HG03159 (cell line): ENCODE results near the gene ANKRD33B.
A peak's percentile ranks its signal among the peaks of the same experiment; 100 is the strongest.
"Not testable (repeated sequence)": the region's sequence is repeated elsewhere in the genome, so short reads cannot be mapped to it uniquely, and the experiment has no call there.

Source experiments
- ATAC-seq: cut with Tn5 transposase; IDR thresholded peaks from one replicate; pipeline ENCODE4 v1.9.1; 2021; ENCODE audit warnings: mild to moderate bottlenecking, moderate library complexity; ENCODE audit not compliant: unreplicated experiment

Gene ANKRD33B

DNA sequence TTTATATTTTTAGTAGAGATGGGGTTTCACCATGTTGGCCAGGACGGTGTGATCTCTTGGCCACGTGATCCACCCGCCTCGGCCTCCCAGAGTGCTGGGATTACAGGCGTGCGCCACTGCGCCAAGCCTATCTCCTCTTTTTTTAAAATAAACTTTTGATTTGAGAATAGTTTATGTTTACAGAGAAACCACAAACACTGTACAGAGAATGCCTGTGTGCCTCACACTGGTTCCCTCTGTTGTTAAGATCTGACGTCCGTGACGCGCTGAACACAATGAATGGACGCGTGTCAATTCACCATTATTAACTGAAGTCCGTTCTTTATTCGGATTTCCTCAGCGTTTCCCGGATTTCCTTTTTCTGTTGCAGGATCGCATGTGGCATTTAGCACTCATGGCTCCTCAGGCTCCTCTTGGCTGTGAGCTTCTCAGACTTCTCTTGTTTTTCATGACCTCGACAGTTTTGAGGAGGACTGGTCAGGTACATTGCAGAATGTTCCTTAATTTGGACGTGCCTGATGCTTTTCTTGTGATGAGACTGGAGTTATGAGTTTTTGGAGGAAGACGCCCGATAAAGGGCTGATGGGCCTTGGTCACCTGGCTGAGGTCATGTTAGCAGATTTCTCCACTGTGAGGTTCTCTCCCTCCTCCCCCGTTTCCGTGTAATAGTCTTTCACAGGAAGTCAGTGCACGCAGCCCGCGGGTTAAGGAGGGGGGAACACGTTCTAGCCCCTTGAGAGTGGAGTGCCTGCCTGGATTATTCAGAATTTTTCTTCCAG lies 69.6 kb downstream of the ANKRD33B start:
- ATAC-seq: no peak

- ATAC-seq: no peak
Observed at GRCh38 chr5:10634050-10634449, 70.2 kb downstream of the ANKRD33B start.

- ATAC-seq: no peak
Observed at GRCh38 chr5:10634562-10634961, 70.7 kb downstream of the ANKRD33B start.

DNA sequence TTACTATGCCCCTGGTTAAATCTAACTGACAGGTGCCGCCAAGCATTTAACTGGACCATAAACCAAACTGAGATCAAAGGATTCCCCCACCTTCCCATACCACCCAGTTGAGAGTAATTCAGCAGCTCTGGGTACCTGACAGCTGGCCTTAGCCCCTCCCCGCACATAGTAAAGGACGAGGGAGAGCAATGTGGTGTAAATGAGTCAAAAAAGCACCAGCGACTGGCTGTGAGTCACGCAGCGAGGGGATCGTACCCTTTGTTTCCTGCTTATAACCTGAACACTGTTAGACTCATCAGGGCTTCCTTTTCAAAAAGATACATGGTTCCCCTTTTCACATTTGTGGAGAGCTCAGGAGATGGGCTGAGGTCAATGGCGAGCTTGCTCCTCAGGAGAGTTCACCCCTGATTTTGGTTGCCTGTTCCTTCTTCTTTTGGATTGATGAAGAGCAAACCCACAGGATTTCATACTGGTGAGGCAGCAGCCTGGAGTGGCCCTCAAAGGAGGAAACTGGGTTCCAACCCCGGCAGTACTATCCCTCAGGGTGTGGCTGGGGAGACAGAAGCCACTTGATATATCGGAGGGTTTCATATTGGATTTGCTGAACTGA lies 71.5 kb downstream of the ANKRD33B start:
- peak; percentile 77 for ATAC-seq

- ATAC-seq: no peak
Observed at GRCh38 chr5:10635867-10636350, 72.0 kb downstream of the ANKRD33B start.

DNA sequence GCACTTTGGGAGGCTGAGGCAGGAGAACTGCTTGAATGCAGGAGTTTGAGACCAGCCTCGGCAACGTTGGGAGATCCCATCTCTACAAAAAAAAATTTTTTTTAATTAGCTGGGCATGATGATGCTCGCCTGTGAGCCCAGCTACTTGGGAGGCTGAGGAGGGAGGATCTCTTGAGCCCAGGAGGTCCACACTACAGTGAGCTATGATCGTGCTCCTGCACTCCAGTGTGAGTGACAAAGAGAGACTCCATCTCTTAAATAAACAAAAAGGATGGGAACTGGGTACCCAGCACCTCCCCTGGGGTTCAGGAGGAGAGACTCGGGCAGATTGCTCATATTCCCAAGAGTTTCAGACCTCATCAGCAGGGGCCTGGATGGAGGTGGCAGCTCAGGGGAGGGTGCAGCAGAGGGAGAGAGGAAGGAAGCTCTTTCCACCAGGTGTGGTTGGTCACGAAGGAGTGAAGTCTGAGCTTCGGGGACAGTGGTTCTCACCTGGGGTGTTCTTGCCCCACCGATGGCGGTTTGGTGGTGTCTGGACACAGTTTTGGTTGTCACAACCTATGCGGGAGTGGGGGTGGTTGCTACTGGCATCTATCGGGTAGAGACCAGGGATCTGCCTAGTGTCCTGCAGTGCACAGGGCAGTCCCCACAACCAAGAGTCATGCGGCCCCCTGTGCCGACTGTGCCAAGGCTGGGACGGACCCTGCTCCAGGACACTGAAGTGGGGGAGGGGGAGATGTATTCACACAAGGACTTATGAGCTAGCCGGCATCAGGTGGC lies 72.7 kb downstream of the ANKRD33B start:
- ATAC-seq: no peak

GRCh38 chr5:10637944-10638343 lies 74.1 kb downstream of the ANKRD33B start:
- no peak for ATAC-seq

DNA sequence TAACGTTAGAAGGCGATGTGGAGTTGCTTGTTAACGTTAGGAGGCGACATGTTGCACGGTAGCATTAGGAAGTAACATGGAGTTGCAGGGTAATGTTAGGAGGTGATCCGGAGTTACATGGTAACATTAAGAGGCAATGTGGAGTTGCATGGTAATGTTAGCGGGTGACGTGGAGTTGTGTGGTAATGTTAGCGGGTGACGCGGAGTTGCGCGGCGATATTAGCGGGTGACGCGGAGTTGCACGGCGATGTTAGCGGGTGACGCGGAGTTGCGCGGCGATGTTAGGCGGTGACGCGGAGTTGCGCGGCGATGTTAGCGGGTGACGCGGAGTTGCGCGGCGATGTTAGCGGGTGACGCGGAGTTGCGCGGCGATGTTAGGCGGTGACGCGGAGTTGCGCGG lies 74.9 kb downstream of the ANKRD33B start:
- ATAC-seq: not testable (repeated sequence)

DNA sequence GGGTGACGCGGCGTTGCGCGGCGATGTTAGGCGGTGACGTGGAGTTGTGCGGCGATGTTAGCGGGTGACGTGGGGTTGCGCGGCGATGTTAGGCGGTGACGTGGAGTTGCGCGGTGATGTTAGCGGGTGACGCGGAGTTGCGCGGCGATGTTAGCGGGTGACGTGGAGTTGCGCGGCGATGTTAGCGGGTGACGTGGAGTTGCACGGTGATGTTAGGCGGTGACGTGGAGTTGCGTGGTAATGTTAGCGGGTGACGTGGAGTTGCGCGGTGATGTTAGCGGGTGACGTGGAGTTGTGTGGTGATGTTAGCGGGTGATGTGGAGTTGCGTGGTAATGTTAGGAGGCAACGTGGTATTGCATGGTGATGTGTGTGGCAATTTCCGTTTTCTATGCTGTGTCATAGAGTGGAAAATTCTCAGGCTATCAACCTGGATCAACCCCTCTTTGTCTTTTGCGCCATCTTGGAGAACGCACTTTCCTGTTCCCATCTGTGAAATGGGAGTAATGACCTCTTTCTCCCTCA lies 76.0 kb downstream of the ANKRD33B start:
- no peak for ATAC-seq

DNA sequence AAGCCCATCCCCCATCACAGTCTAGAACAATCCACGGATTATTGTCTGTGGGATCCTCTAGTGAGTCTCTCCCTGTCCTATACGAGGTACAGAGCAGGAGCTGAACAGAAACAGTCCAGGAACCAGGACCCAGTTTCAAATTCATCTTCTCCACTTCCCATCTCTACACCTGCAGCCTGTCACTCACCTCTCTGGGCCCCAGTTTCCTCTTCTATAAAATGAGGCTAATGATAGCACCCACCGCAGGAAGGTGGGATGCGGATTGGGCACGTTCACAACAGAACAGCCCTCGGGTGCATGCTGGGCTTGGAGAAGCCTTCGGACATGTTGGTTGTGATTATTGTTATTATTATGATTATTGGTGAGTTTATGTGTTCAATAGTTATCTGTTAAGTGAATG lies 78.5 kb downstream of the ANKRD33B start:
- ATAC-seq: no peak

- no peak for ATAC-seq
Observed at GRCh38 chr5:10644192-10644591, 80.3 kb downstream of the ANKRD33B start.

- ATAC-seq: peak; percentile 43
Observed at GRCh38 chr5:10645146-10645545, 81.3 kb downstream of the ANKRD33B start.

DNA sequence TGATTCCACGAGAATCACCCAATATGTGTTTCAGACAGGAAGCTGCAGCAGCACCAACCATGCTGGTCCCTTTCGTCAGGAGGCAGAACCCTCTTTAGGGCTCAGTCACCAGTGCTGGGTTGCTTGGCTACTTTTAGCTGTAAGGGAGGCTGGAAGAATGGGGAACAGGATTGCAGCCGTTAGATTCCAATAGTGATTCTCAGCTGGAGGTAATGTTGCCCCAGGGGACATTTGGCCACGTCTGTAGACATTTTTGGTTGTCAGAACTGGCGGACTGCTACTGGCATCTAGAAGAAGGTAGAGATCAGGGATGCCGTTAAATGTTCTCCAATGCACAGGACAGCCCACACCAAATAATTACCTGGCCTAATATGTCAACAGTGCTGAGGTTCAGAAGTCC lies 81.8 kb downstream of the ANKRD33B start:
- ATAC-seq: no peak

DNA sequence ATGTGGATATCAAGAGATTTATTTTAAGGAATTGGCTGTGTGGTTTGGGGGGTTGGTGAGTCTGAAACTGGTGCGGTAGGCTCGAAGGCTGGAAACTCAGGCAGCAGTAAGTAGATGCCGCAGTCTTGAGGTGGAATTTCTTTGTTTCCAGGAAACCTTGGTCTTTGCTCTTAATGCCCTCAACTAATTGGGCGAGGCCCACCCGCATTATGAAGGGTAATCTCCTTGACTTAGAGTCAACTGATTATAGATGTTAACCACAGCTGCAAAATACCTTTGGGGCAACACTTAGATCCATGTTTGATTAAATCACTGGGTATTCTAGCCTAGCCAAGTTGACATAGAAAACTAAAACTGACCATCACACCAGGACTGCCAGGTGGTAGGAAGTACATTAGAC lies 83.8 kb downstream of the ANKRD33B start:
- ATAC-seq: no peak

- no peak for ATAC-seq
Observed at GRCh38 chr5:10648806-10649665, 85.2 kb downstream of the ANKRD33B start.

DNA sequence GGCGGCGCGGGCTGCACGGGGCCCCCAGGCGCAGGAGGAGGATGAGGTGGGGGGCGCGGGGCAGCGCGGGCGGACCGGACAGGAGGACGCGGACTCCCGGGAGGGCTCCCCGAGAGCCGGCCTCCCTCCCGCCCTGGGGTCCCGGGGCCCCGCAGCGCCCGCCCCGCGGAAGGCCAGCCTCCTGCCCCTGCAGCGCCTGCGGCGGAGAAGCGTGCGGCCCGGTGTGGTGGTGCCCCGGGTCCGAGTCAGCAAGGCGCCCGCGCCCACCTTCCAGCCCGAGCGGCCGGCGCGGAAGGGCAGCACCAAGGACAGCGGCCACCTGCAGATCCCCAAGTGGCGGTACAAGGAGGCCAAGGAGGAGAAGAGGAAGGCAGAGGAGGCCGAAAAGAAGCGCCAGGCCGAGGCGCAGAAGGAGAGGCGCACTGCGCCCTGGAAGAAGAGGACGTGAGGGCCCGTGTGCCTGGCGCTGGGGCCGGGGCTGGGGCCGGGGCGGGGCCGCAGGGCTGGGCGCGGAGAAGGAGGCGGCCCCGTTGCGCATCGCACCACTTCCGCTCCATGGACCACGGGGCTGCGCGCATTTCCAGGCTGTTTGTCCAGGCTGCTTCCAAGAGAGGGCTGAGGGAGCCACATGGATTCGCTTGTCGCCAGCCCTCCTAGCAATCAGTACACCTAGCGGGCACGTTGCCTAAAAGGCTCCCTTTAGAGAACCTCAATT lies 86.0 kb downstream of the ANKRD33B start:
- no peak for ATAC-seq

DNA sequence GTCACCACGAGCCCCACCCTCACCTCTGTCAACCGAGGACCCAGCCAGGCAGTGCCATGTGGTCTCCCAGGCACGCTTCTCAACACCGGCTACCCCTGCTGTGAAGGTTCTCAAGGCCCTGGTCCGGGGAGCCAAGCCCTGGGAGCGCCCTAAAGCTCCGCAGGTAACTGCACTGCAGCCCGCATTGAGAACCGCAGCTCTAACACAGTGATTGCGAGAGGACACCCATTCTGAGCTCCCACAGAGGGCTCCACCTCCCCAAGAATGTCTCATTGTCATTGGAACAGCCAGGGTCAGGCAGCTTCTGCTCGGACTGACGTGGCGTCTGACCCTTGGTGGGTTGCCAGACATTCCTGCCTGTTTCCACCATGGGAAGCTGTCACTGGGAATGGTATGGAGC lies 88.3 kb downstream of the ANKRD33B start:
- no peak for ATAC-seq

GRCh38 chr5:10652606-10653005 lies 88.7 kb downstream of the ANKRD33B start:
- ATAC-seq: no peak

DNA sequence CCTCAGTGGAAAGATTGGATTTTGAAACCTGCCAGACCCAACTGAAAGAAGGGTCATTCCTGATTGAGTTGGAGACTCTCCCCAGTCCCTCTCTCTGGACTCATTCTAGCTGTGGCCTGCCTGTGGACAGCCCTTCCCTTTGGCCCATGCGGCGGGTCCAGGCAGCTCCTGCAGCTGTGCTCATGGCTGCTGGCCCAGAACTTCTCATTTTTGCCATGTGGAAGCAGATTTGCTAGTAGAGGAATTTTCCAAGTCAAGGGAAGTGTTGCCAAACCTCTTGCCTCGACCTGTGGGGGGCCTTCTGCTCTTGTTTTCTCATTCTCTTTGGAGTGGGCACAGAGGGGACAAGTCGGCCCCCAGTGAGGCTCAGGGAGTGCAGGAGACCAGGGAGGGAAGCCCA lies 89.2 kb downstream of the ANKRD33B start:
- ATAC-seq: no peak
